GM23338 (cell line): ENCODE data around the gene ITFG1.

Experiments
- EZH2phosphoT487 ChIP-seq: fragments of 200-600 bp; sonication (generic); IDR thresholded peaks from one replicate; pipeline ENCODE4 v1.8.1; 2018; ENCODE audit warnings: antibody characterized with exemption; ENCODE audit not compliant: unreplicated experiment
- POLR2AphosphoS5 ChIP-seq: IDR thresholded peaks from 2 replicates; pipeline ENCODE4 v1.6.1; 2016; ENCODE audit warnings: antibody characterized with exemption, low read depth

DNA sequence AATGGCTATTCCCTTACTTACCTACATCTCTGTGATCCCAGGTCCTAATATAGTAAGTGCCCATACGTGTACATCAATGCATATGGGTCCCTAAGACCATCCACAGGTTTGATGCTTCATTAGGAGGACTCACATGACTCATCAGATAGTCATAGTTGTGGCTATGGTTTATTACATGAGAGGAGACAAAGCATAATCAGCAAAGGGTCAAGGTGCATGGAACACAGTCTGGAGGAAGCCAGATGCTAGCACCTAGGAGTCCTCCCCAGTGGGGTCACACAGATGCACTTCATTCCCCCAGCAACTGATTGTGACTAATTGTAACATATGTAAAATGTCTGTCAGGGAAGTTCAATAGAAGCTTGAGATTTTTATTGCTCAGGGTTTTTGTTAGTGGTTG is 43.1 kb upstream of the ITFG1 start:
- no peak for TF ChIP-seq POLR2AphosphoS5
- TF ChIP-seq EZH2phosphoT487, result no peak
